ENCODE measurements around the gene ATP2B2. TPM values are rescaled to one million over a fixed set of nuclear protein-coding genes. Genes with fewer than 3 reads are reported as not detected.

Gene ATP2B2
- total RNA-seq, 4 donors from 2014 or later: 0.09 to 0.12 TPM; not detected in 2

DNA sequence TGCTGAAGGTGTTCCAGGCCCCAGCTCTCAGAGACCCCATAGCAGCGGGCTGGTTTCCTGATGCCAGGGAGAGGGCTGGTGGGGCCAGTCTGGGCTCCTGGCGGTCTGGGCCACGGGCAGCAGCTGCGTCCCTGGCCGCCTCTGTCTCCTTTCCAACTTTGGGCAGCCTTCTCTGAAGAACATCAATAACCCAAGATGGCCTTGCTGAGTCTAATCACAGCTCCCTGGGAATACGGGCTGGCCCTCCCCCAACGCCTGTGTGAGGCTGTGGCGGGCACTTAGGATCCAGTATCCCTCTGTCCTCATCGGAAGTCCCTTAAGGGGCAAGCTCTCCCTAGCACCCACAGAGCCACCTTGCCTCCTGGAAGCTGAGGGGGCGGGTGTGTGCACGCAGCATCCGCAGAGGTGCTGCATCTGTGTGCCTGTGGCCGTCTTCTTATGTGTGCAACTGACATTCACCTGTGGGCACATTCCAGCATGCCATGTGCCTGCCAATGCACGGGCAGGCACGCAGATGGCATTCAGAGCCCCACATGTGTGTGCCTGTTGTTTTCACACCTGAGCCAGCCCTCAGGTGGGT is 2.1 kb downstream of the ATP2B2 start:
- TF ChIP-seq, protein P1, sequence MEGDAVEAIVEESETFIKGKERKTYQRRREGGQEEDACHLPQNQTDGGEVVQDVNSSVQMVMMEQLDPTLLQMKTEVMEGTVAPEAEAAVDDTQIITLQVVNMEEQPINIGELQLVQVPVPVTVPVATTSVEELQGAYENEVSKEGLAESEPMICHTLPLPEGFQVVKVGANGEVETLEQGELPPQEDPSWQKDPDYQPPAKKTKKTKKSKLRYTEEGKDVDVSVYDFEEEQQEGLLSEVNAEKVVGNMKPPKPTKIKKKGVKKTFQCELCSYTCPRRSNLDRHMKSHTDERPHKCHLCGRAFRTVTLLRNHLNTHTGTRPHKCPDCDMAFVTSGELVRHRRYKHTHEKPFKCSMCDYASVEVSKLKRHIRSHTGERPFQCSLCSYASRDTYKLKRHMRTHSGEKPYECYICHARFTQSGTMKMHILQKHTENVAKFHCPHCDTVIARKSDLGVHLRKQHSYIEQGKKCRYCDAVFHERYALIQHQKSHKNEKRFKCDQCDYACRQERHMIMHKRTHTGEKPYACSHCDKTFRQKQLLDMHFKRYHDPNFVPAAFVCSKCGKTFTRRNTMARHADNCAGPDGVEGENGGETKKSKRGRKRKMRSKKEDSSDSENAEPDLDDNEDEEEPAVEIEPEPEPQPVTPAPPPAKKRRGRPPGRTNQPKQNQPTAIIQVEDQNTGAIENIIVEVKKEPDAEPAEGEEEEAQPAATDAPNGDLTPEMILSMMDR (IDR thresholded peaks at IDR 0.05): no peak
- DNase-seq (ENCODE audit: low spot score): no peak
- ATAC-seq (ENCODE audit: low FRiP score): no peak

DNA sequence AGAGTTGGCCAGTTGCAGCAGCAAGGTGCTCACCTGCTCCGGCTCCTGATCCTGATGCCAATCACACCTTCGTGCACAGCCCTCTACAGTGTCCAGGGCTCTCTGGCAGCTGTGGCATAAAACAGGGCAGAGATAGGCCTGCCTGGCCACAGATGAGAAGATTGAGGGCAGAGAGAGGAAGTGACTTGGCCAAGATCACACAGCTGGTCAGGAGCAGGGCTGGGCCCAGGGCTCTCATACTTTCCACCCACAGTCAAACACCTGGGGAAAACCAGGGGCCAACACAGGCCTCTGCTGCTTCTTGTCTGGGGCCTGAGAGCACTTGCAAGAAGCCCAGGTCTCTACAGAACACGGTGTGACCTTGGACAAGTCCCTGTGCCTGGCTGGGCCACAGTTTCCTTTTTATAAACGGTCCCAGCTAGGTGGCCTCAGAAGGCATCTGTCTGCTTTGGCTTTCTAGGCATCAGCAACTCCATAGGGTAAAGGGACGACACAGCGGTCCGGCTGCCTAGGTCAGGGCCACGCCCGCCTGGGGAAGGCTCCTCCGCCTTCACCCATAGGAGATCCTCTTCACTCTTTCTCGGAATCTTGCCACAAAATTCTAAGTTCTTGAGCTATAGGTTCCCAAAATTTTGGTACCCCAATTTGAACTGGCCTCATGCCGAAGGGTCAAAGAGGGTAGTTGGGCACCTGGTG is 3.1 kb downstream of the ATP2B2 start:
- ATAC-seq (ENCODE audit: low FRiP score) (no peak), DNase-seq (ENCODE audit: low spot score) (no peak)
- TF ChIP-seq, protein P1 (IDR thresholded peaks at IDR 0.05): no peak

- no peak for DNase-seq (ENCODE audit: low spot score)
- TF ChIP-seq, protein P1 (IDR thresholded peaks at IDR 0.05): no peak
- ATAC-seq (ENCODE audit: low FRiP score): no peak
These were observed 3.7 kb downstream of the ATP2B2 start for GRCh38 chr3:10501664-10502052.

- ATAC-seq (ENCODE audit: low FRiP score) (no peak), DNase-seq (ENCODE audit: low spot score) (no peak)
- TF ChIP-seq, protein P1 (IDR thresholded peaks at IDR 0.05): no peak
These were observed 4.4 kb downstream of the ATP2B2 start for GRCh38 chr3:10500717-10501663.

DNA sequence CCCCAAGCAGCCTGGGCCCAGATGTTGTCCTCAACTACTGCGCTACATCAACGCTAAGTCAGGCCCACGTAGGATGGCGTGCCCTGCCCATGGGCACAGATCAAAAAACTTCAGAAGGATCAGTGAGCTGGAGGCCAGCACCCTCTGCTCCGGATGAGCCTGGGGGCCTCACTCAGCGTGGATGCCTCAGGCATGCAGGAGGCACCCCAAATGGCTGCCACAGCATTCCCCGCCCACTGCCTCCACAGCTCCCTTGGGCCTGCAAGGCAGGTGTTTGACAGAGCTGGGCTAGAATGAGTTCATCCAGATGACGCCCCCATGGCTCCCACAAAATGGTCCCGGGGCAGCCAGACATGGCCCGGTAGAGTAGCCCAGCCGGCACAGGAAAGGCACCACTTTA is 7.1 kb downstream of the ATP2B2 start:
- DNase-seq (ENCODE audit: low spot score) (no peak), ATAC-seq (ENCODE audit: low FRiP score) (no peak)
- TF ChIP-seq, protein P1 (IDR thresholded peaks at IDR 0.05): no peak

GRCh38 chr3:10497439-10497838 is 7.9 kb downstream of the ATP2B2 start:
- ATAC-seq (ENCODE audit: low FRiP score) (no peak), DNase-seq (ENCODE audit: low spot score) (no peak)
- TF ChIP-seq, protein P1 (IDR thresholded peaks at IDR 0.05): no peak
